Measurements from ENCODE around the gene HIC1.
"Not testable (repeated sequence)": the region's sequence is repeated elsewhere in the genome, so short reads cannot be mapped to it uniquely, and the experiment has no call there.

HIC1 gene, protein sequence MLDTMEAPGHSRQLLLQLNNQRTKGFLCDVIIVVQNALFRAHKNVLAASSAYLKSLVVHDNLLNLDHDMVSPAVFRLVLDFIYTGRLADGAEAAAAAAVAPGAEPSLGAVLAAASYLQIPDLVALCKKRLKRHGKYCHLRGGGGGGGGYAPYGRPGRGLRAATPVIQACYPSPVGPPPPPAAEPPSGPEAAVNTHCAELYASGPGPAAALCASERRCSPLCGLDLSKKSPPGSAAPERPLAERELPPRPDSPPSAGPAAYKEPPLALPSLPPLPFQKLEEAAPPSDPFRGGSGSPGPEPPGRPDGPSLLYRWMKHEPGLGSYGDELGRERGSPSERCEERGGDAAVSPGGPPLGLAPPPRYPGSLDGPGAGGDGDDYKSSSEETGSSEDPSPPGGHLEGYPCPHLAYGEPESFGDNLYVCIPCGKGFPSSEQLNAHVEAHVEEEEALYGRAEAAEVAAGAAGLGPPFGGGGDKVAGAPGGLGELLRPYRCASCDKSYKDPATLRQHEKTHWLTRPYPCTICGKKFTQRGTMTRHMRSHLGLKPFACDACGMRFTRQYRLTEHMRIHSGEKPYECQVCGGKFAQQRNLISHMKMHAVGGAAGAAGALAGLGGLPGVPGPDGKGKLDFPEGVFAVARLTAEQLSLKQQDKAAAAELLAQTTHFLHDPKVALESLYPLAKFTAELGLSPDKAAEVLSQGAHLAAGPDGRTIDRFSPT

DNA sequence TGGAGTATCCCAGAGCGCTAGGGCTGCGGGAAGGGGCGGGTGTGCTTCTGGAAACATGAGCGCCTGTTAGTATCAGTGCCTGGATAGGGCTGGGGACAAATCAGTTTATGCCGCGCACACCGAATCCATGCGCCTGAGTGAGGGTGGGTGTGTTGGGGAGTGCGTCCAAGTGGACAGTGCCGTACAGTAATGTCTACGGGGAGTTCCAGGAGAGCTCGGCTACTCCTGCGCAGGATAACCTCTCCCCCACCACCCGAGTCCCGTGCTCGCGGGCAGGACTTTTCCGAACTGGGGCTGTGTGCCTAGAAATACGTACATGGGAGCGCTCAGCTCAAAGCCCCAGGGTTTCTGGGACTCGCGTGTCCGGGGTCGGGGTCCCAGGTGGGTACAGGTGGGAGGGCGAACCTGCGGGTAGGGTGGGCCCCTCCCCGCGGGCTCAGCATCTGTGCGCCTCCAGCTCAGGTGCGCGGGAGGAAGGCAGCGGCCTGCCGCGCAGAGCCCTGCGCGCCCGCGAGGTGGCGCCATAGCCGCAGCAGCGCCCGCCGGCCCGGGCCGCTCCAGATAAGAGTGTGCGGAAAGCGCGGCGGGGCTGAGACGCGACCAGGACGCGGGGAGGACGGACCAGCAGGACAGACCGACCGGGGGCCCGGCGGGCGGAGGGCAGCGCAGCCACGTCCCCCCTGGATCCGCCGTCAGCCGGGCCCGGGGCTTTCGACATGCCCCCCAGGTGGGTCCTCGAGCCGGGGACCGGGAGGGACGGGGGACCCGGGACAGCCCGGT, at the start of gene HIC1:
TSS of gene HIC1 (plus strand) at position 592 of the 780 bp plus-strand sequence. CDS start 1,588 bp downstream, outside the sequence.
- TF ChIP-seq, protein P1, sequence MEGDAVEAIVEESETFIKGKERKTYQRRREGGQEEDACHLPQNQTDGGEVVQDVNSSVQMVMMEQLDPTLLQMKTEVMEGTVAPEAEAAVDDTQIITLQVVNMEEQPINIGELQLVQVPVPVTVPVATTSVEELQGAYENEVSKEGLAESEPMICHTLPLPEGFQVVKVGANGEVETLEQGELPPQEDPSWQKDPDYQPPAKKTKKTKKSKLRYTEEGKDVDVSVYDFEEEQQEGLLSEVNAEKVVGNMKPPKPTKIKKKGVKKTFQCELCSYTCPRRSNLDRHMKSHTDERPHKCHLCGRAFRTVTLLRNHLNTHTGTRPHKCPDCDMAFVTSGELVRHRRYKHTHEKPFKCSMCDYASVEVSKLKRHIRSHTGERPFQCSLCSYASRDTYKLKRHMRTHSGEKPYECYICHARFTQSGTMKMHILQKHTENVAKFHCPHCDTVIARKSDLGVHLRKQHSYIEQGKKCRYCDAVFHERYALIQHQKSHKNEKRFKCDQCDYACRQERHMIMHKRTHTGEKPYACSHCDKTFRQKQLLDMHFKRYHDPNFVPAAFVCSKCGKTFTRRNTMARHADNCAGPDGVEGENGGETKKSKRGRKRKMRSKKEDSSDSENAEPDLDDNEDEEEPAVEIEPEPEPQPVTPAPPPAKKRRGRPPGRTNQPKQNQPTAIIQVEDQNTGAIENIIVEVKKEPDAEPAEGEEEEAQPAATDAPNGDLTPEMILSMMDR (IDR thresholded peaks at IDR 0.05; ENCODE audit: extremely low read depth, missing control alignments): peak; percentile 92
- DNase-seq (ENCODE audit: low spot score): peak; percentile 92

DNA sequence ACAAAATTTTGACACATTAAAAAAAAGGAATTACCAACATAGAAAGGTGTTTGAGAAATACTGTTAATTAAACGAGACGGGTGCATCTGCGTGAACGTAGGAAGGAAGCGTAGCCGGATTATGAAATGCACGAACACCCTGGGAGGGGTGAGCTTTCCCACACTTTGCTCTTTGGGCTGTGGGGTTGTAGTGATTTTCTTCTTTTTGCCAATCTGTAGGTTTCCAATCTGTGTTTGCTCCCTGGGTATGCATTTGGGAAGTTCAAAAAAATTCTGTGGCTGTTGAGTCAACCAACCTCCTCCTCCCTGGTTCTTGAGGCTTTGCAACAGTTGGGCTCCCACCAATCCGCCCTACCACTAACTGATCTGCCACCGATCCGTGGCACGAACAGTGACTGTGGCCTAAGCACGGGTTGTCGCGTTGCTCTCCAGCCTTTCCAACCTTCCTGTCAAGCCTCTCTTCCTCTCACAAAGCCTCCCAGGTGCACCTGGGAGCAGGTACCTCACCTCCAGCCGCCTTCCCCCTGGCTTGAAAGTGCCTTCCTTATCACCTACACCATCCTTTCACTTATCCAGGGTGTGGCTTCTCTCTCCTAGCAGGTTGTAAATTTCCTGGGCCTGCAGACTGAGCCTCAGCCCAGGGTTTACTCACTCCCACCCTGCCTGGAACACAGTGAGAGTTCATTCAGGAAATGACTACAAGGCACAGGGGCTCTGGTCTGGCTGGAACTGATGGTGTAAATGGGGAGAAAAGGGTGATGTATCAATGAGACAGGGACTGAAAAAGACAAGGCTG, 46.4 kb upstream of the HIC1 start:
- TF ChIP-seq, protein P1 (IDR thresholded peaks at IDR 0.05; ENCODE audit: extremely low read depth, missing control alignments): no peak
- no peak for DNase-seq (ENCODE audit: low spot score)

DNA sequence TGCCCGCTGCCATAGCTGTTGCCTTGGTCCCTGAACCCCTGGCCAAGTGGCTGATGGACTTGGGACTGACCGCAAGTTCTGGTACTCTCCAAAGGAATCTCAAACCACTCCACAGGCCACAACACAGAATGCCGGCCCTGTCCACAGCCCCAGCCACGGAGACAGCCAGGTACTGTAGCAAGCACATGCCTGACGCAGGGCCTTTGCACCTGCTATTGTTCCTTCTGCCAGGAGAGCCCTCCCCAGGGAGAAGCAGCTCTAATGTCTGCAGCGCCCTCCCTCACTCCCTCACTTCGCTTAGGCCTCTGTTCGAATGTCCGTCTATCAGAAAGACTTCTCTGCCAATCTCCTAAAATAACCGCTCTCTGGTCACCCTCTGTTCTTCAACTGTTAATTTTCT, 45.2 kb upstream of the HIC1 start:
- no peak for DNase-seq (ENCODE audit: low spot score)
- TF ChIP-seq, protein P1 (IDR thresholded peaks at IDR 0.05; ENCODE audit: extremely low read depth, missing control alignments): no peak

DNA sequence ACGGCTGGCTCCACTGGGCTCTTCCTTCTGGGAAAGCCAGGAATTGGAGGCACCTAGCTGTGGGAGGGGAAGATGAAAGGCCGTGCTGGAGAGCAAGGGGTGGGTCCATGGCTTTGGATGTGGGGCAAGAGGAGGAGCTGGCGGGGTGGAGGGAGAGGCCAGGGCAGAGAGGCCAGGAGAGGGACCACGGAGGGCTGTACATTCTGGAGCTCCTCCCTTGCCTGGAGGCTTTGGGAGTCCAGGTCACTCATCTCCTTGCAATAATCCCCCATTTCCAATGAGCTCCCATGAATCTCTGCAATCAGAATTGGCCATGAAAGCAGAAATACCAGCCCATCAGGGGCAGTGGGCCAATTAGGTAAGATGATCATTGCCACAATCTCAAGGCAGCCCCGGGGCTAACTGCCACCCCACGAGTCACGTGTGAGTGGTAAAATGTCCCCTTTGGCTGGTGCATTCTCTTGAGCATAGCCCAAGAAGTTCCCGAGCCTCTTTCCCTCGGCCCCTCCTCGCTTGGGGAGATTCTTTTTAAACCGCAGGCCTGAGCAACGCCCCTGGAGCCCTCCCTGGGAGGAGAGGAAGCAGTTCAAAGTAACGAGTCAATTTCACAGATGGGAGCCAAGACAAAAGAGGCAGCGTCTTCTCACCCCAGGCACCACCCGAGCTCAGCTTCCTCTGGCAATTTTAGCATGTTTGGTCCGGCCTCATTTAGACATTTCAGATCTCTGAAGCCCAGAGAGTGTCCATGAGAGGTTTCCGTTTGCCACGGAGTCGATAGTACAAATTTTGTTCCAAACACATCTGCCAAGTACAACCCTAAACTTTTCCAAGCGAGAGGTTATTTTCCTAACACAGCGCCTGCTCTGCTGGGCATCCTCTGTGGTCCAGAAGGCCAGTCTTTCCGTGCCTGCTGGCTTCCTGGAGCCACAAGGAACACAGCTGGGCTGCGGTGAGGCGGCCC, 43.2 kb upstream of the HIC1 start:
- no peak for DNase-seq (ENCODE audit: low spot score)
- TF ChIP-seq, protein P1 (IDR thresholded peaks at IDR 0.05; ENCODE audit: extremely low read depth, missing control alignments): no peak

DNA sequence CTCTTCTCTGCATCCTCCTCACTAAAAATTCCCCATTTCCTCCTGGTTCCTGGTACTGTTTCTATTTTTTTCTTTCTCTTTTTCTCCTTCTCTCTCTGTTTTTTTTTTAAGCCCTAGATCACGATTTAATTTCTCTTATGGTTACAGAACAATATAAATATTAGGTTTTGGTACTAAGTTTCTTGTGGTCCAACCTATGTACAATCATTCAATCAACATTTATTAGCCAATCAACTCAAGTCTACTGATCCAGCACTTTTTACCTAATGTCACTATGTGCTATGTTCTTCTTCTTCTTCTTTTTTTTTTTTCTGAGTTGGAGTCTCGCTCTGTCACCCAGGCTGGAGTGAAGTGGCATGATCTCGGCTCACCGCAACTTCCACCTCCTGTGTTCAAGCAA, 42.4 kb upstream of the HIC1 start:
- DNase-seq (ENCODE audit: low spot score): no peak
- TF ChIP-seq, protein P1 (IDR thresholded peaks at IDR 0.05; ENCODE audit: extremely low read depth, missing control alignments): no peak

DNA sequence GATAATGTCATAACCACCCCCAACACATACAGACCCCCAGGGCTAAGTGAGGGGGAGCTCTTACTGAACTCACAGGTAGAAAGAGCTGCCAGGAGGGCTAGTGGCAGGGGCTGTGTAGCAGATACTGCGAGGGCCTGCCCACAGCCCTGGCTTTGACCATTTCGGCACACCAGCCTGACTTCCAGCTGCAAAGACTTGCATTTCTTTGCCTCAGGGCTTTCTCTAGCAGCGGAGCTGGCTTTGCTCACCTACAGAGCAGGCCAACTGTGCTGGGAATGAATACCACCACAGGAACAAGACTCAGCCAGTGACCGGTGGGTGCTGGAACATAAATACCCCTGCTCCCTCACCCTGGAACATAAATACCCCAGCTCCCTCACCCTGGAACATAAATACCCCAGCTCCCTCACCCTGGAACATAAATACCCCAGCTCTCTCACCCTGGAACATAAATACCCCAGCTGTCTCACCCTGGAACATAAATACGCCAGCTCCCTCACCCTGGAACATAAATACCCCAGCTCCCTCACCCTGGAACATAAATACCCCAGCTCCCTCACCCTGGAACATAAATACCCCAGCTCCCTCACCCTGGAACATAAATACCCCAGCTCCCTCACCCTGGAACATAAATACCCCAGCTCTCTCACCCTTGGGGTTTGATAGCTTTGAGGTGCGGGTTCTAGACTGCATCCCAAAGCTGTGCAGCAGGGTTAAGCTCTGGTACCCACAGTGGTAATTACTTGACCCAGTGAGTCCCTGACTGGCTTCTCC, 41.5 kb upstream of the HIC1 start:
- DNase-seq (ENCODE audit: low spot score): not testable (repeated sequence)

All from GM20000 (cell line).